C4-2B (cell line): ENCODE measurements around the gene ATP5F1E.

Experiments used
- ZFX ChIP-seq: fragments of 450-650 bp; IDR thresholded peaks from 2 replicates; pipeline ENCODE4 v1.6.1; 2017
- TF ChIP-seq, protein P1 (sequence below): fragments of 450-650 bp; conservative IDR thresholded peaks from 2 replicates; pipeline ENCODE4 v1.5.1; 2017; ENCODE audit warnings: mild to moderate bottlenecking

DNA sequence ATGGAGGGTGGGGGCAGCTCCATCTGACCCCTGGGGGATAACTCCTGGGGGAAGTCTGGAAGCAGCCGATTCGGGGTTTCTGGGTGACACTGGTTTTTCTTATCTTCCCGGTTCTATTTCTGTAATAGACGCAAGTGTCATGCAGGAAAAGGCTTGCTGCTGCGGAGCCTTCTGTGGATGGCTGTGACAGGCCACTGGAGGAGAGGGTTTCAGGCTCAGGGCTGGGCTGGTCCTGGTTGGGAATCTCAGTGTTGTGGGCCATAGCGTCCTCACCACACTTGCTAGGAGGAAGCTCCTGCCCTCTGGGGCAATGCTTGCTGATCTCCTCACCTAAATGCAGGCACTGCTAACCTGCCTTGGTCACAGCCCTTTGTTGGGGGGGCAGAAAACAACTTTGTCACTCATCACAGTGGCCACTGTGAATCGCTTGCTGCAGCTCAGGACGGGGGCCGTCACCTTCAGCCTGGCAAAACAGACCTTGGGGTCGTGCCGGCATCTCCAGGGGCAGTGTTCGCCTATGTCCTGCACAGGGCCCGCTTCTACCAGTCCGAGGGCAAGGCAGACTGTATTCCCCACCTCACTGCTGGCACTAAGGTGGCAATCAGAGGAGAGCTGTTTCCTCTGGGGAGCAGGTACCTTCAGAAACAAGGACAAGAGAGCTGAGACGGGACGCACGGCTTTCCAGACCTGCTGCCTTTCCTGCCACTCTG, 17.3 kb downstream of the ATP5F1E start:
- TF ChIP-seq, protein P1, sequence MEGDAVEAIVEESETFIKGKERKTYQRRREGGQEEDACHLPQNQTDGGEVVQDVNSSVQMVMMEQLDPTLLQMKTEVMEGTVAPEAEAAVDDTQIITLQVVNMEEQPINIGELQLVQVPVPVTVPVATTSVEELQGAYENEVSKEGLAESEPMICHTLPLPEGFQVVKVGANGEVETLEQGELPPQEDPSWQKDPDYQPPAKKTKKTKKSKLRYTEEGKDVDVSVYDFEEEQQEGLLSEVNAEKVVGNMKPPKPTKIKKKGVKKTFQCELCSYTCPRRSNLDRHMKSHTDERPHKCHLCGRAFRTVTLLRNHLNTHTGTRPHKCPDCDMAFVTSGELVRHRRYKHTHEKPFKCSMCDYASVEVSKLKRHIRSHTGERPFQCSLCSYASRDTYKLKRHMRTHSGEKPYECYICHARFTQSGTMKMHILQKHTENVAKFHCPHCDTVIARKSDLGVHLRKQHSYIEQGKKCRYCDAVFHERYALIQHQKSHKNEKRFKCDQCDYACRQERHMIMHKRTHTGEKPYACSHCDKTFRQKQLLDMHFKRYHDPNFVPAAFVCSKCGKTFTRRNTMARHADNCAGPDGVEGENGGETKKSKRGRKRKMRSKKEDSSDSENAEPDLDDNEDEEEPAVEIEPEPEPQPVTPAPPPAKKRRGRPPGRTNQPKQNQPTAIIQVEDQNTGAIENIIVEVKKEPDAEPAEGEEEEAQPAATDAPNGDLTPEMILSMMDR, result no peak
- no peak for TF ChIP-seq ZFX
